PC-3 (cell line): ENCODE measurements around the gene ARL5A. TPM values are rescaled to one million over a fixed set of nuclear protein-coding genes. Genes with fewer than 3 reads are reported as not detected.
A peak's percentile ranks its signal among the peaks of the same experiment; 100 is the strongest.

Experiments used
- ATAC-seq: fragments of 200-7000 bp; cut with Tn5 transposase; 2 replicates; pipeline ENCODE4 v1.9.1; 2020; ENCODE audit warnings: mild to moderate bottlenecking, moderate library complexity
- BruUV-seq: library from RNA; stranded (reverse); fragments of 400-500 nt; replicated peaks from 2 replicates; lab custom pipeline; 2021; lab: Mats Ljungman, UMichigan
- CTCF ChIA-PET: fragments of 300-600 bp; sonication (Branson Sonifier 250); formaldehyde crosslinking; loops from one replicate; lab custom pipeline; 2022; ENCODE audit warnings: antibody characterized with exemption; lab: Charles Lee
- POLR2A ChIA-PET: fragments of 300-600 bp; sonication (Branson Sonifier 250); formaldehyde crosslinking; loops from one replicate; lab custom pipeline; 2022; ENCODE audit warnings: antibody characterized with exemption; ENCODE audit not compliant: unreplicated experiment; lab: Charles Lee
- DNase-seq: peaks from one replicate; pipeline ENCODE4 v3.0.0-alpha.2; 2015
- H2AFZ ChIP-seq: fragments of 300-600 bp; sonication (generic); 2 replicates; pipeline ENCODE4 v1.6.0; 2016; ENCODE audit warnings: antibody characterized with exemption, low read length
- H3F3A ChIP-seq: fragments of 300-600 bp; sonication (generic); one replicate; pipeline ENCODE4 v1.6.0; 2017; ENCODE audit warnings: antibody characterized with exemption, low read length, control low read depth, mild to moderate bottlenecking; ENCODE audit not compliant: unreplicated experiment
- H3K27ac ChIP-seq: fragments of 300-600 bp; sonication (generic); 2 replicates; pipeline ENCODE4 v1.5.1; 2016; ENCODE audit warnings: mild to moderate bottlenecking, low read length
- H3K27me3 ChIP-seq: fragments of 300-600 bp; sonication (generic); 2 replicates; pipeline ENCODE4 v1.6.1; 2016; ENCODE audit warnings: low read length, mixed read lengths
- H3K36me3 ChIP-seq: fragments of 300-600 bp; sonication (generic); 2 replicates; pipeline ENCODE4 v1.6.1; 2016; ENCODE audit warnings: low read depth, mixed run types, low read length, mixed read lengths
- H3K4me1 ChIP-seq: fragments of 300-600 bp; sonication (generic); 2 replicates; pipeline ENCODE4 v1.5.1; 2016; ENCODE audit warnings: low read length; ENCODE audit not compliant: insufficient read depth
- H3K4me2 ChIP-seq: fragments of 300-600 bp; sonication (generic); 2 replicates; pipeline ENCODE4 v1.6.0; 2016; ENCODE audit warnings: low read length
- H3K4me3 ChIP-seq: fragments of 300-600 bp; sonication (generic); 2 replicates; pipeline ENCODE4 v1.5.1; 2016; ENCODE audit warnings: mild to moderate bottlenecking, low read length, mixed read lengths
- H3K79me2 ChIP-seq: fragments of 300-600 bp; sonication (generic); 2 replicates; pipeline ENCODE4 v1.6.1; 2017; ENCODE audit warnings: low read length, mixed read lengths
- H3K9ac ChIP-seq: fragments of 300-600 bp; sonication (generic); 2 replicates; pipeline ENCODE4 v1.6.0; 2016; ENCODE audit warnings: mild to moderate bottlenecking, low read length
- H3K9me2 ChIP-seq: fragments of 300-600 bp; sonication (generic); replicated peaks from 2 replicates; pipeline ENCODE4 v1.6.1; 2016; ENCODE audit warnings: mixed run types, low read length, mixed read lengths
- H3K9me3 ChIP-seq: fragments of 300-600 bp; sonication (generic); 2 replicates; pipeline ENCODE4 v1.6.1; 2016; ENCODE audit warnings: low read length, mixed read lengths
- H4K20me1 ChIP-seq: fragments of 300-600 bp; sonication (generic); 2 replicates; pipeline ENCODE4 v1.6.1; 2016; ENCODE audit warnings: low read length, mixed read lengths
- EZH2 ChIP-seq: fragments of 300-600 bp; sonication (generic); IDR thresholded peaks from one replicate; pipeline ENCODE4 v1.6.1; 2017; ENCODE audit warnings: antibody characterized with exemption, mild to moderate bottlenecking, low read length; ENCODE audit not compliant: unreplicated experiment
- EZH2phosphoT487 ChIP-seq: fragments of 300-600 bp; sonication (generic); IDR thresholded peaks from 2 replicates; pipeline ENCODE4 v1.6.1; 2018; ENCODE audit warnings: mild to moderate bottlenecking, antibody characterized with exemption, low read length, borderline replicate concordance
- intact Hi-C: fragments of 100-400 bp; cut with micrococcal nuclease; formaldehyde crosslinking; loops from 2 replicates; pipeline ENCODE4 v1.9.0; 2023
- total RNA-seq: library from RNA; depleted of rRNA; stranded (reverse); fragments of >200 nt; gene quantifications from 2 replicates; pipeline ENCODE4 v1.2.3, GENCODE V29; 2014
- TF ChIP-seq, protein P1 (sequence below): fragments of 300-600 bp; sonication (generic); conservative IDR thresholded peaks from 2 replicates; pipeline ENCODE4 v1.5.1; 2017; ENCODE audit warnings: antibody characterized with exemption, low read depth, mild to moderate bottlenecking, low read length

The ARL5A gene
- total RNA-seq, 1 experiment from 2014 or later, result 45.6 TPM

DNA sequence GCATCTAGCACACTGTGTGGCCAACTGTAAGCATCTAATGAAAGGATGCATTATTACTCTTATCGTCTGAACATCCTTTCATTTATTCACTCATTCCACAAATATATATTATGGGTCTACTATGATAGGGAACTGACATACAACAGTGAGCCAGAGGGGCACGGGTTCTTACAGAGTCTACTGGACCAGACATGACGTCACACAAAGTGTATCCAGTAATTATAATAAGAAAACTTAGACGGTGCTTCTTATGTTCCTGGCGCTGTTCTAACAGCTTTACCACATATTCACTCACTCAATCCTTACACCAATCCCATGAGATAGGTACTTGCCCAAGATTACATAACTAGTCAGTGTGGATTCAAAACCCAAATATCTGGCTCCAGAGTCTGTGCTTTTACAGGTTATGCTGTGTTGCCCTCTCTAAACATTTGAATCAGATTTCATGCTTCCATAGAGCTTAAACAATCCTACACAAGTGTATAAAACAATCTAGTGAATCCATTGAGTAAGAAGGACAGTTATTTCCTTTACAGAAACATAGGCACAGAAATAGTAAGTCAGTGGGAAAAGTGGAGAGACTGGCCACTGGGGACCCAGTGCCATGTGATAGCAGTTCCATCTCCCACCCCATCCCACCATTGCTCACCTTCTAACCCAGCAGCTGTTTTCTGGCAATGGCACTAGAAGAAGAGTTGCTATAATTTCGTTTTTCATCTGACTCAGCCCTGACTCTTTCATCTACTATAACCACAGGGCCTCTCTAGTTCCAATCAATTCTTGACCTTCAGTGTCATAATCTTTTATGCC is 24.2 kb upstream of the ARL5A start:
- ChIA-PET POLR2A (no interaction called here), CTCF (no interaction called here)
- DNase-seq (no peak), ATAC-seq (no peak)
- Histone ChIP-seq H3K9me3 (no peaks in the 10 kb centered on the region), H2AFZ (no peak overlapping the region), H3K36me3 (no peaks in the 10 kb centered on the region), H4K20me1 (no peaks in the 10 kb centered on the region), H3K9me2 (no peaks in the 10 kb centered on the region), H3K79me2 (no peaks in the 10 kb centered on the region), H3K27ac (no peak overlapping the region), H3F3A (no peaks in the 10 kb centered on the region), H3K4me1 (no peaks in the 10 kb centered on the region), H3K4me2 (no peak overlapping the region), H3K9ac (no peak overlapping the region), H3K27me3 (peaks cover 41% of the 10 kb centered on the region), H3K4me3 (no peak overlapping the region)
- TF ChIP-seq, protein P1, sequence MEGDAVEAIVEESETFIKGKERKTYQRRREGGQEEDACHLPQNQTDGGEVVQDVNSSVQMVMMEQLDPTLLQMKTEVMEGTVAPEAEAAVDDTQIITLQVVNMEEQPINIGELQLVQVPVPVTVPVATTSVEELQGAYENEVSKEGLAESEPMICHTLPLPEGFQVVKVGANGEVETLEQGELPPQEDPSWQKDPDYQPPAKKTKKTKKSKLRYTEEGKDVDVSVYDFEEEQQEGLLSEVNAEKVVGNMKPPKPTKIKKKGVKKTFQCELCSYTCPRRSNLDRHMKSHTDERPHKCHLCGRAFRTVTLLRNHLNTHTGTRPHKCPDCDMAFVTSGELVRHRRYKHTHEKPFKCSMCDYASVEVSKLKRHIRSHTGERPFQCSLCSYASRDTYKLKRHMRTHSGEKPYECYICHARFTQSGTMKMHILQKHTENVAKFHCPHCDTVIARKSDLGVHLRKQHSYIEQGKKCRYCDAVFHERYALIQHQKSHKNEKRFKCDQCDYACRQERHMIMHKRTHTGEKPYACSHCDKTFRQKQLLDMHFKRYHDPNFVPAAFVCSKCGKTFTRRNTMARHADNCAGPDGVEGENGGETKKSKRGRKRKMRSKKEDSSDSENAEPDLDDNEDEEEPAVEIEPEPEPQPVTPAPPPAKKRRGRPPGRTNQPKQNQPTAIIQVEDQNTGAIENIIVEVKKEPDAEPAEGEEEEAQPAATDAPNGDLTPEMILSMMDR, result no peak
- TF ChIP-seq EZH2, result no peak
- no peak for TF ChIP-seq EZH2phosphoT487
- intact Hi-C loops, result no loop called here
- no TSS peak for BruUV-seq

DNA sequence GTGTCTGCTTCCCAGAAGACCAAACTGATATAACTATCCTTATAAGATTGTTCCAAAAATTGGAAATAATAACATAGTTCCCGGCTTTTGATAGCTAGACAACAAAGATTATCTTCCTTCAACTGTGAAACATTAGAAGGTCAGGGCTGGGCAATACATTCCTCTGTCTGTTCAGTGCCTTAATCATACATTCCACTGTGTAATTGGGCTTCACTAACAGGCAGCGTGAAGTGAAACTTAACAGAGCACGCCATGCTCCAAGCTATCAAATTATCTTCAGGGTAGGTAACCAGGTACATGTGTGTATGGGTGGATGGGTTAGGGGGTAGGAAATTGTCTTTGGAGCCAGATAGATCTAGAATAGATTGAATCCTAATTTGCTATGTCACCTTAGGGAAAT is 23.5 kb upstream of the ARL5A start:
- H3K9me2 ChIP-seq, result no peaks in the 10 kb centered on the region
- H3K9ac ChIP-seq, result no peak overlapping the region
- no peak overlapping the region for H3K4me3 ChIP-seq
- peaks cover 41% of the 10 kb centered on the region for H3K27me3 ChIP-seq
- no peaks in the 10 kb centered on the region for H3K9me3 ChIP-seq
- no peak overlapping the region for H3K27ac ChIP-seq
- intact Hi-C loops, result no loop called here
- ChIA-PET CTCF (no interaction called here), POLR2A (no interaction called here)
- no TSS peak for BruUV-seq
- TF ChIP-seq, protein P1, result no peak
- no peak for TF ChIP-seq EZH2
- no peak for TF ChIP-seq EZH2phosphoT487
- no peaks in the 10 kb centered on the region for H4K20me1 ChIP-seq
- H3K79me2 ChIP-seq, result no peaks in the 10 kb centered on the region
- no peaks in the 10 kb centered on the region for H3F3A ChIP-seq
- ATAC-seq (peak; percentile 42; the same call in 1 of the 2 replicates), DNase-seq (peak; percentile 19)
- H3K36me3 ChIP-seq, result no peaks in the 10 kb centered on the region
- H2AFZ ChIP-seq, result no peak overlapping the region
- no peaks in the 10 kb centered on the region for H3K4me1 ChIP-seq
- 0 out of 2 replicates have a peak overlapping the region, but pooled peaks have one; percentile 5 for H3K4me2 ChIP-seq

DNA sequence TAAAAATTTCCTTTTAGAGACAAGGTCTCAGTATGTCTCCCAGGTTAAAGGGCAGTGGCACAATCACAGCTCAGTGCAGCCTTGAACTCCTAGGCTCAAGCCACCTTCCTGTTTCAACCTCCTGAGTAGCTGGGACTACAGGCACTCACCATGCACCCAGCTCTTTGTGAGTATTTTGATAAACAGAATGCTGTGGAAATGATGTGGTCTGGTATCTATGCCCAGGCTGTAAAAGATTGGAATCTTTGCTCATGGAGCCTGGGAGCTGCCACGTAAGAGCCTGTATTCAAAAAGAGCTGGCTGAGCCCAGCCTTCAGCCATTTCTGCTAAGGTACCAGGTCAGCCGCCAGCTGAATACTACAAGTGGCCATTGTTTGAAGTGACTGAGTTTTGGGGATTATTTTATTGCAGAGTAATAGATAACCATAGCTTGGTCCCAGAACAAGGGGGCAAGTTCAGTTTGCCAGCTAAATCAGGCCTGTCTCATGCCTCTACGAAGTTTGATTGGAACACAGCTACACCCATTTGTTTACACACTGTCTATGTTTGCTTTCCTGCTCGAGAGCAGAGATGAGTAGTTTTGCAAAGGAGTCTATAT is 21.3 kb upstream of the ARL5A start:
- Histone ChIP-seq H3K27ac (no peak overlapping the region), H3K4me2 (no peak overlapping the region), H4K20me1 (no peaks in the 10 kb centered on the region), H3K79me2 (no peaks in the 10 kb centered on the region), H2AFZ (no peak overlapping the region), H3K9me2 (no peaks in the 10 kb centered on the region), H3K4me1 (no peaks in the 10 kb centered on the region), H3F3A (no peaks in the 10 kb centered on the region), H3K36me3 (no peaks in the 10 kb centered on the region), H3K4me3 (no peak overlapping the region), H3K9ac (no peak overlapping the region), H3K27me3 (peaks cover 56% of the 10 kb centered on the region), H3K9me3 (no peaks in the 10 kb centered on the region)
- CTCF ChIA-PET, result no interaction called here
- intact Hi-C loops, result no loop called here
- POLR2A ChIA-PET, result no interaction called here
- BruUV-seq, result no TSS peak
- DNase-seq (no peak), ATAC-seq (peak; percentile 57)
- TF ChIP-seq EZH2phosphoT487 (no peak), EZH2 (no peak)
- TF ChIP-seq, protein P1, result no peak
